ENCODE measurements around the gene URI1. TPM values are rescaled to one million over a fixed set of nuclear protein-coding genes. Genes with fewer than 3 reads are reported as not detected.

The URI1 gene
- 53.2 and 76.2 TPM in 2 replicates for total RNA-seq

GRCh38 chr19:29941828-29942403 is at the start of gene URI1:
Gene URI1 (plus strand): TSS chr19:29942239. CDS start chr19:29942548, 309 bp downstream.

Small RNAs within 50 kb of the gene (small RNA-seq; reads per million reads assigned to genes)
- gene AC008798.1 (not detected), gene TAF9P3 (not detected)

Other genes with a start within 250 kb of the URI1 start
- gene C19orf12, start 227.0 kb upstream of the URI1 start, total RNA-seq: 14.9 and 26.2 TPM in 2 replicates
- 13.7 and 15.7 TPM in 2 replicates for gene CCNE1, start 130.2 kb upstream of the URI1 start, total RNA-seq